ENCODE measurements around the gene FHIT.

FHIT gene

DNA sequence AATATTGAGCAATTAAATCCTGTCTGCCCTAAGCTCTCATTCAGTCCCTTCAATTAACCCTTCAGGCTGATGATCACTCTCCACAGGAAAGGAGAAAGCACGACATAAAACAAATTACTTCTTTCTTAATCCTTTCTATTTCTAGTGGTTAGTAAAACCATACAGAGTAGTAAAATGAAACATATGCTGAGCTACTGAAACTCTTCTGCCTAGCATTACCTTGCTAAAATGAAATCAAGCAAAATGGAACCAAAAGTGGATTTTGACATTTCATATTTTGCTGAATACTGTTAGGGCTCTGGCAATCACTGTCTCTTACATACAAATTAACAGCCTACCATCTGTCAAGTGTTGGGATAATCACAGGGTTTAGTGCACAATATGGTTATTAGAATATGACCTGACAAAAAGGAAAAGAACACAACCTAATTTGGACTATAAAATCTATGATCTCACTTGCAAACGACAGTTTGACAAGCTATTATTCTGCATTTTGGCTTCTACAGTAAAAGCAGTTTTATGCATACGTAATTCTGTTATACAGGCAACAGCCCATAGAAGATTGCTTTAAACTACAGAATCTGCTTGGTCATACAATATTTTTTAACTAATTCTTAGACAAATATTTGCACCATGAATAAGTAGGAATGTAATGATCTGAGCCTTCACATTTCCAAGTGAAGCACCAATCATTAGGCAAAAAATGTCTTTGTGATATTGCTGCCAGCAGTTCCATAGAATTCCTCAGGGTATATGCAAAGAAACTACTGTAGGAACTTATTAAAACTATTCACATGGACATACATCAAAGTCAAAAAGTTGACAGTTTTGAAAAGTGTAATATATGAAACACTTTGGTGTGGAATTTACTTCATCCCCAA lies 105.0 kb downstream of the FHIT start:
- Mint-ChIP-seq H3K4me3 (no peak overlapping the region), H3K9me3 (no peaks in the 10 kb centered on the region), H3K36me3 (ENCODE audit: low read depth) (no peaks in the 10 kb centered on the region), H3K27ac (no peak overlapping the region), H3K27me3 (no peaks in the 10 kb centered on the region), H3K4me1 (ENCODE audit: low read depth) (no peaks in the 10 kb centered on the region)
- intact Hi-C loops (cut with micrococcal nuclease) = no loop called here

DNA sequence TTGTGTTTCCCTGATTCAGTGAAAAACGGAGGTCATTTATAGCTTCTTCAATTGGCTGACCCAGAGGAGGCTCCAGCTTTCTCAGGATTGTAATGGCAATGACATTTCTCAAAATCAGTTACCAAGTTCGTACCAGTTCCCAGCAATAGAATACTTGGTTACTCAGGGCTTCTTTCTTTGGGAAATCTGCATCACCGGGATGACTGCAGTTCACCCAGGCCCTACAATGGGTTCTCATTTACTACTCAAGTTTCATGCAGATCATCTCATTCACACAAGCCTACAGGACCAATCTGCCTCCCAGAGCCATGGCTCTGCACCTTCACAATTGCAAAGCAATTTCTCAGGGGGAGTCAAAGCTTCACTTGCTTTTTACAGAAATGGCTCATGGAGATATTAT lies 109.6 kb downstream of the FHIT start:
- H3K27me3 Mint-ChIP-seq = no peaks in the 10 kb centered on the region
- intact Hi-C loops (cut with micrococcal nuclease) = no loop called here
- no peaks in the 10 kb centered on the region for H3K4me1 Mint-ChIP-seq (ENCODE audit: low read depth)
- no peak overlapping the region for H3K27ac Mint-ChIP-seq
- no peak overlapping the region for H3K4me3 Mint-ChIP-seq
- H3K36me3 Mint-ChIP-seq (ENCODE audit: low read depth) = no peaks in the 10 kb centered on the region
- H3K9me3 Mint-ChIP-seq = no peaks in the 10 kb centered on the region

DNA sequence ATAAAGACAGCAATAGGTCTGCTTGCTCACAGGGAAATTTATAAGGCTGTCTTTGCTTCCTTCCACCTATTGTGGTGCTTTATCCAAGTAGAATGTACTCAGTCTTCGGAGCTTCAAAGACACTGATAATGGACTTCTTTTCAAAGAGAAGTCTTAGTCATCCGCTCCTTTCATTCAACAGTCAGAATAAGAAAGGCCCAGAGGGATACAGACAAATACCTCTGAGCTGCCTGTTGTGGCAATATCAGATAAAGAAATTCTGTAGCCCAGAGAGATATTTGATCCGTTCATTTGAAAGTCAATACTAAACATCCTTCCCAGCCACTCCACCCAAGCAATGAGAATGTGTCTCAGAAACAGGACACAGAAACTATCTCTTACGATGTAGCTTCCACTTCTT lies 110.0 kb downstream of the FHIT start:
- H3K27me3 Mint-ChIP-seq = no peaks in the 10 kb centered on the region
- H3K4me3 Mint-ChIP-seq = no peak overlapping the region
- H3K4me1 Mint-ChIP-seq (ENCODE audit: low read depth) = no peaks in the 10 kb centered on the region
- intact Hi-C loops (cut with micrococcal nuclease) = no loop called here
- H3K36me3 Mint-ChIP-seq (ENCODE audit: low read depth) = no peaks in the 10 kb centered on the region
- no peak overlapping the region for H3K27ac Mint-ChIP-seq
- no peaks in the 10 kb centered on the region for H3K9me3 Mint-ChIP-seq

DNA sequence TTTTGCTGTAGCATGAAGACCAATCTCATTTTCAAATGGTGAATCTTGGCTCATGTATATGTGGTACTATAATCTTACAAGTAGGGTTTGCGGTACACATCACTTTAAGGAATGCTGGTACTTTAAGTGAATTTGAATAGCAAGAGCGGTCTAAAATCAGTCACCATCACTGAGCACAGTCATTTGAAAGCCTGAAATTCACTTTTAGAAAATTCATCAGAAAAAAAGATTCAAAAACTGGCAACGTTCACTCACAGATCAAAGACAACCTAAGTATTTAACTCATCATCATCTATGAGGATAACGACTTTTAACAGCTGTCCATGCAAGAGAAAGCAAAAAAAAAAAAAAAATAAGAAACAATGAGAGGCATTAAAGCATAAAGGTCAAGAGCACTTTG lies 111.6 kb downstream of the FHIT start:
- no peak overlapping the region for H3K27ac Mint-ChIP-seq
- intact Hi-C loops (cut with micrococcal nuclease) = no loop called here
- H3K27me3 Mint-ChIP-seq = no peaks in the 10 kb centered on the region
- no peaks in the 10 kb centered on the region for H3K9me3 Mint-ChIP-seq
- H3K4me3 Mint-ChIP-seq = no peak overlapping the region
- no peaks in the 10 kb centered on the region for H3K36me3 Mint-ChIP-seq (ENCODE audit: low read depth)
- H3K4me1 Mint-ChIP-seq (ENCODE audit: low read depth) = no peaks in the 10 kb centered on the region

DNA sequence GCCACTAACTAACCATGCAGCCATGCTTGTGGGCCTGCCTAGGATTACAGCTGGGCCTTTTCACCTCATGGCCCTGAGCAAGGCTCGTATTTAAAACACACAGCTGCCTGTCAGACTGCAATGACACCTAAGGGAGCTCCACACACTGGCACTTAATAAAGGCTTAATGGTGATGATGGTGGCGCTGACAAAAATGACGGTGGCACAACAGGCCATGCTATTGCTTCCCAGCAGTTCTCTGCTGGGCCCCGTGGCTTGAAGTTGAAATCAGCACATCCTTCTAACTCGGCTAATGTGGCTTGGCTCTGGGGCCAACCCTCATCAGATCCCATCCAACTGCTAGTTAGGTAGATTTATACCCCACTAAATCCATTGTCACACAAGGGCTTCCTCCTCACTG lies 112.9 kb downstream of the FHIT start:
- Mint-ChIP-seq H3K27ac (no peak overlapping the region), H3K4me1 (ENCODE audit: low read depth) (no peaks in the 10 kb centered on the region), H3K4me3 (no peak overlapping the region), H3K9me3 (no peaks in the 10 kb centered on the region), H3K36me3 (ENCODE audit: low read depth) (no peaks in the 10 kb centered on the region), H3K27me3 (no peaks in the 10 kb centered on the region)
- intact Hi-C loops (cut with micrococcal nuclease) = no loop called here

DNA sequence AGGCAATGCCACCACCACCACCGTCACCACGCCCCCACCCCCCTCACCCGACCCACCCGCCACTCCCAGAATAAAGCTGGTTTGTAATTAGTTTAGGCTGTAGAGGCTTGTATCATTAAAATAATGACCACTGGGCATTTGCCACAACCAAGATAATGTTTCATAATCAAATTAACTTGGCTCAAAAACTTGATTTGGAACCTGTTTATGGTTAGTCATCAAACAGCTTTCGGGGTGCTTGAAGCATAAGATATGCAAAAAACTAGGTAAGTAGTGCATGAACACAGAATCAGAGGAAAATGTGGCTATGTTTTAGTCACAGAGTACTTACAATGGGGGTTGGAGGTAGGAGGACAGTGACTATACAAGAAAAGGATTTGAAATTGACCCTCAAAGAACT lies 115.1 kb downstream of the FHIT start:
- Mint-ChIP-seq H3K4me3 (no peak overlapping the region), H3K4me1 (ENCODE audit: low read depth) (no peaks in the 10 kb centered on the region), H3K27ac (no peak overlapping the region), H3K9me3 (no peaks in the 10 kb centered on the region), H3K36me3 (ENCODE audit: low read depth) (no peaks in the 10 kb centered on the region), H3K27me3 (no peaks in the 10 kb centered on the region)
- intact Hi-C loops (cut with micrococcal nuclease) = no loop called here

DNA sequence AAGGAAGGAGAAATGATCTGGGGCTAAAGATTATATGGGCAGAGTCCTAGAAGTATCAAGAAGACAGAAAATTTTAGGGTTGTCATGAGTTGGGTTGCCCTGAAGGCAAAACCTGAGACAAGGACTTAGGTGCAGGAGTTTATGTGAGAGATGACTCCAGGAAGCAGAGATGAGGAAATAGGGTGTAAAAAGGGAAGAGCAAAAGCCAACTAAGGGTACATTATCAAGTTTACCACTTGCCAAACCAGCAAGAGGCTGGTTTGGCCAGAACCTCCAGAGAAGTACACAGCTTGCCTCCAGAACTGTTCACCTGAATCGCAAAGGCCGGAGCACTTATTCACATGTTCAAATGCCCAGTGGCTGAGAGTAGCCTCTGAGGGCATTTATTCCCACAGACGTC lies 116.7 kb downstream of the FHIT start:
- H3K4me3 Mint-ChIP-seq = no peak overlapping the region
- no peaks in the 10 kb centered on the region for H3K4me1 Mint-ChIP-seq (ENCODE audit: low read depth)
- H3K36me3 Mint-ChIP-seq (ENCODE audit: low read depth) = no peaks in the 10 kb centered on the region
- no peak overlapping the region for H3K27ac Mint-ChIP-seq
- H3K9me3 Mint-ChIP-seq = no peaks in the 10 kb centered on the region
- intact Hi-C loops (cut with micrococcal nuclease) = no loop called here
- no peaks in the 10 kb centered on the region for H3K27me3 Mint-ChIP-seq

DNA sequence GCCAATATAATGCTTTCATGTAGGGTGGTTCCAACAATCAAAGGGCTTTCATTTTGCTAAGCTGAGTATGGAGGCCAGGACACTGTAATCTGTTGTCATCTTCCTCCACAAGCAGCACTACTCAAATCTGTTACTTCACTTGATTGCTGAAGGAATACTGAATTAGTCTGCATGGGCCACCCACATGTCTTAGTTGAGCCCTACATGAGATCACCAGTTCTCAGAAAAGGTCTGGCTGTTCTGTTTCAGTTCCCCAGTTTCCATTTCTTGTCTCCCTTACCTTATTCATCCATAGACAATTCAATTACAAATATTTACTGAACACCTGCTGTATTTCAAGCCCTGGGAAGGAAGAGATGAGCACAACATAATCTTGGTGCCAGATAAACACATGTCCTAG lies 119.2 kb downstream of the FHIT start:
- Mint-ChIP-seq H3K4me1 (ENCODE audit: low read depth) (no peaks in the 10 kb centered on the region), H3K27me3 (no peaks in the 10 kb centered on the region), H3K36me3 (ENCODE audit: low read depth) (no peaks in the 10 kb centered on the region), H3K4me3 (no peak overlapping the region), H3K27ac (no peak overlapping the region), H3K9me3 (peaks cover 4% of the 10 kb centered on the region)
- intact Hi-C loops (cut with micrococcal nuclease) = no loop called here

DNA sequence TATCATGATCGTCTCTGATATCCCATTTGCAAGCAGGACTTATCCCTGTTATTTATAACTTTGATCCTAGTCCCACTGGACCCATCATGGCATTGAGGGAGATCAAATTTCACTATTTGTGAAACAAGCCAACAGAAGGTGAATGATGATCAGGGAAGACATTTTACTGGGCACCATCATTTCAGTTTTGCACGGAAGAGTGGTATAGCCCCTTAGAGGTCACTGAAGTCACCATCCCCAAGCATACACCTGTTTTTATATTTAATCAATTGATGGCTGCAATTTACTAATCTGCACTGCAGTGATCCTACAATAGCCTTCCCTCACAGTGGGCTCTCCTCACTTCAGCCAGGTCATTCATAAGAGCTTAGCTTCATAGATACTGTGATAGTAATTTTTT lies 132.4 kb downstream of the FHIT start:
- Mint-ChIP-seq H3K36me3 (ENCODE audit: low read depth) (no peaks in the 10 kb centered on the region), H3K4me1 (ENCODE audit: low read depth) (no peaks in the 10 kb centered on the region), H3K27me3 (no peaks in the 10 kb centered on the region), H3K9me3 (peaks cover 28% of the 10 kb centered on the region), H3K4me3 (no peak overlapping the region), H3K27ac (no peak overlapping the region)
- intact Hi-C loops (cut with micrococcal nuclease) = no loop called here

DNA sequence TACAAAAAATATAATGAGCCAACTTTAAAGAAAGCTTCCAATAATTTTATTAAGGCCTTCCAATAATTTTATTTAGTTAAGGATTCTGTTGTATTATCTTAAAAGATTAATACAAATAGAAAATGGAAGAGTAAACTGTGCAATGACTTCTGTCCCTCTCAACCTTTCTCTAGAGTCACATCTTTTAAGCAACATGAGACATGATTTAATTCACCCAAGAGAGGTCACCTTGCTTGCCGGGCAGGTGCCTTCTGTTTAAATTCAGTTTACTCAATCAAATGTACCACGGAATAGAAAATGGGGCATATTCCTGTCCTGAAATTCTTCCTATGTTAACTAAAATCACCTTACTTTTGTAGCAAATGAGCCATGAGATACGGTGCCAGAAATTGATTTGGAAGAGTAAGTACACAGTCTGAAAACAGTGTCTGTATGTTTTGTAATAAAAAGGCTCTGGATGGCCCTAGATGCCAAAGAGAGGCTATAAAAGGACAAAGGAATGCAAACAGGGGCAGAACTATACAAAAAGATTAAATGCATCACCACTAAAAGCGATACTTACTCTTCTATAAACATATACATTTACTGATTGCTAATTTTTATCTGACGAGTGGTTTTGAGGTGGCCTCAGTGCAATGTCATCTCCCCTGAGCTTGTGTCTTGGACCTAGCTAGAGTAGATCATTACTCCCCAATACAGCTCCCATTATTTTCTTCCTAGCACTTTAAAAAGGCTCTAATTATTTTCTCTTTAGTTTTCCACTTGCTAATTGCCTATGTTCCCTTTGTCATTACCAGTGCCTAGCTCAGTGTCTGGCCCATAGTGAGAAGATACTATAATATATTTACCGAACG lies 134.0 kb downstream of the FHIT start:
- Mint-ChIP-seq H3K27me3 (no peaks in the 10 kb centered on the region), H3K4me3 (no peak overlapping the region), H3K27ac (no peak overlapping the region), H3K9me3 (peaks cover 19% of the 10 kb centered on the region), H3K36me3 (ENCODE audit: low read depth) (no peaks in the 10 kb centered on the region), H3K4me1 (ENCODE audit: low read depth) (no peaks in the 10 kb centered on the region)
- intact Hi-C loops (cut with micrococcal nuclease) = no loop called here

DNA sequence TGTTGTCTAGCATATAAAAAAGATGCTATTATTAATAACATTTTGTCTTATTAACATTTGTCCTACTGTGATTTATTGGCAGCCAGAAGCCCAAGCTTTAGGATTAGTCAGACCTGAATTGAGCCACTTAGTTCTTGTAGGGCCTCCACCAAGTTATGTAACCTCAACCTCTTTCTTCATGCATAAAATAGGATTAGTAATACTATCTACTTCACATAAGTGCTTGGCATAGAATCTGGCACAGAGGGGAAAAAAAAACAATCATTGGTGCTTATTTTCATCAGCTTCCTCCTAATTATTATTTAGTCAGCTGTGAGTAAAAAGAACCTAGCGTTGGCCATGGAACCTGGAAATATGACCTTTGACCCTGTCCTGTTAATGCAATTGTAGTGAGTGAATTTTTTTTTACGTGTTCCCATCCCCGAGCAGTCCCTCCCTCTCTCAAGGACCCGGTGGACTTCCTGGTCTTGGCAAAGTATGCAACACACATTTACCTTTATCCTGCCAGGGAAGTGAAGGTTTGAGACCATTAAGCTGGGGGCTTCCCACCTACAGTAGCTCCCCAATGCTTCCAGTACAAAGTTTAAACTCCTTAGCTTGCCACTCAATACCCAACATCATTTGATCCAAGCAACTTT lies 136.8 kb downstream of the FHIT start:
- Mint-ChIP-seq H3K4me3 (no peak overlapping the region), H3K36me3 (ENCODE audit: low read depth) (no peaks in the 10 kb centered on the region), H3K27me3 (no peaks in the 10 kb centered on the region), H3K4me1 (ENCODE audit: low read depth) (no peaks in the 10 kb centered on the region), H3K27ac (no peak overlapping the region), H3K9me3 (no peaks in the 10 kb centered on the region)
- intact Hi-C loops (cut with micrococcal nuclease) = no loop called here

DNA sequence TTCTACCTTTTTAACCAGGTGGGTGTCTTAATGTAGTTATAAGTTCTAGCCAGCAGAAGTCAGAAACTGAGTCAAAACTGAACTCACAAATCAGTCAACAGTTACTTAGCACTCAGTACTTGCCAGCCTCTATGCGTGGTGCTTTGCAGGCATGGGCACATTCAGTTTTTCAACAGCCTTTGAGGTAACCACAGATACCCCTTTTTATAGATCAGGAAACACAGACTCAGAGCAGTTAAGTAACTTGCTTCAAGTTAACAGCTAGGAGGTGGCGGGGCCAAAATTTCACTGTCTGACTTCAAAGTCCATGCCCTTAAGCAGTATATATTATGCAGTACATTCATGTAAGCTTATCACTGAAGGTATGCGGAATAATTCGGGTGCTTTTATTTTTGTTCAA lies 139.4 kb downstream of the FHIT start:
- intact Hi-C loops (cut with micrococcal nuclease) = no loop called here
- Mint-ChIP-seq H3K4me3 (no peak overlapping the region), H3K4me1 (ENCODE audit: low read depth) (no peaks in the 10 kb centered on the region), H3K9me3 (peaks cover 6% of the 10 kb centered on the region), H3K27ac (no peak overlapping the region), H3K36me3 (ENCODE audit: low read depth) (no peaks in the 10 kb centered on the region), H3K27me3 (no peaks in the 10 kb centered on the region)

DNA sequence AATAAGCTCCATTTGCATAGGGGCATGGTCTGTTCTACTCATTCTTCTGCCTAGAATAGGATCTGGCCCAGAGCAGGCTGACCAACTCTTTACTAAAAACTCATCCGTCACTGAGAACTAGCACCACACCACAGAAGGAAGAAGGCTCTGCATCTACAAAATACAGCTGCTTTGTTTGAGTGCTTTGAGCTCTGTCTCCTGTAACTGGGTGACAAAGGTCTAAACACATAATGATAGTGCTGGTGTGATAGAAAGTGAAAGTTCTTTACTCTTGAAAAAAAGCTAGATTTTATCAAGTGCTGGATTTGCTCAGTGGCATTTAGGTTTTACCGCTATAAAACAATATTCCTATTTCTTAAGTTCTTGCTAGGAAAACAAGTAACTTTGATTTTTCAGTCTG lies 140.7 kb downstream of the FHIT start:
- H3K9me3 Mint-ChIP-seq = peaks cover 9% of the 10 kb centered on the region
- H3K4me1 Mint-ChIP-seq (ENCODE audit: low read depth) = no peaks in the 10 kb centered on the region
- no peaks in the 10 kb centered on the region for H3K27me3 Mint-ChIP-seq
- intact Hi-C loops (cut with micrococcal nuclease) = no loop called here
- no peaks in the 10 kb centered on the region for H3K36me3 Mint-ChIP-seq (ENCODE audit: low read depth)
- H3K27ac Mint-ChIP-seq = no peak overlapping the region
- H3K4me3 Mint-ChIP-seq = no peak overlapping the region

Data from dendritic cell treated with granulocyte-macrophage colony-stimulating factor and Interleukin-4, amounts not matched to agents 40 ng/mL and 50 ng/mL, for 4 days (primary cell).